Stimulated activated naive B cell treated with anti-CD40 and anti-IgM and Interleukin-4, amounts not matched to agents 10 μg/mL and 1 μg/mL and 100 μg/mL, for 72 hours (primary cell): ENCODE results near the gene TBC1D10A.

ENCODE experiments used
- ATAC-seq, 2 donors: fragments of 150-1000 bp; cut with Tn5 transposase; replicated peaks; 2 replicates each; pipeline ENCODE4 v1.10.0; 2021; ENCODE audit warnings: moderate library complexity in 1 of 2
- DNase-seq: peaks from one replicate; pipeline ENCODE4 v3.0.0; 2021
- H3K27ac Mint-ChIP-seq: one replicate; pipeline ENCODE4 v1.8.0; 2022; ENCODE audit warnings: mild to moderate bottlenecking, mixed read lengths
- H3K27me3 Mint-ChIP-seq, 2 donors: one replicate each; pipeline ENCODE4 v1.8.0; 2022; ENCODE audit warnings: mixed read lengths in 2 of 2
- H3K36me3 Mint-ChIP-seq, 2 donors: one replicate each; pipeline ENCODE4 v1.8.0; 2022; ENCODE audit warnings: mixed read lengths in 2 of 2, mild to moderate bottlenecking in 1 of 2
- H3K4me1 Mint-ChIP-seq, 2 donors: one replicate each; pipeline ENCODE4 v1.8.0; 2022; ENCODE audit warnings: mixed read lengths in 2 of 2, mild to moderate bottlenecking in 1 of 2
- H3K4me3 Mint-ChIP-seq, 2 donors: one replicate each; pipeline ENCODE4 v1.8.0; 2022; ENCODE audit warnings: mild to moderate bottlenecking in 2 of 2, mixed read lengths in 2 of 2, moderate library complexity in 1 of 2
- H3K9me3 Mint-ChIP-seq, 2 donors: one replicate each; pipeline ENCODE4 v1.8.0; 2022; ENCODE audit warnings: mixed read lengths in 2 of 2, mild to moderate bottlenecking in 1 of 2

TBC1D10A gene

DNA sequence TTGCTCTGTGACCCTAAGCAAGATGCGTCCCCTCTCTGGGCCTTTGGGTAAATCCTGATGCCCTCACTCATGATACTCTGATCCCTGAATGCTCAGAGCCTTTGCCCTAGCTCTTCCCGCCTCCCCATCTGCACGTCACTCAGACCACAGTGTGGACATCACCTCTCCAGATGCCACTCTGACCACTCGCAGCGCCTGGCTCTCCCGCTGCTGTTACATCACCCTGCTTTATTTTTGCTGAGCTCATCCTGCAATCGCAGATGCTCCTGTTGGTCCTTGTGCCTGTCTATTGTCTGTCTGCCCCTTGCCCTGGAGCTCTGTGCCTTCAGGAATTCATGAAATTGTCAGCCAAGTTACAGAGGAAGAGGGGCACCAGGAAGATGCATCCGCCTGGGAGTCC lies 65.6 kb downstream of the TBC1D10A start:
- no peak for DNase-seq
- H3K4me1 Mint-ChIP-seq: peaks cover 17 to 51% of the 10 kb centered on the region in 2 donors

DNA sequence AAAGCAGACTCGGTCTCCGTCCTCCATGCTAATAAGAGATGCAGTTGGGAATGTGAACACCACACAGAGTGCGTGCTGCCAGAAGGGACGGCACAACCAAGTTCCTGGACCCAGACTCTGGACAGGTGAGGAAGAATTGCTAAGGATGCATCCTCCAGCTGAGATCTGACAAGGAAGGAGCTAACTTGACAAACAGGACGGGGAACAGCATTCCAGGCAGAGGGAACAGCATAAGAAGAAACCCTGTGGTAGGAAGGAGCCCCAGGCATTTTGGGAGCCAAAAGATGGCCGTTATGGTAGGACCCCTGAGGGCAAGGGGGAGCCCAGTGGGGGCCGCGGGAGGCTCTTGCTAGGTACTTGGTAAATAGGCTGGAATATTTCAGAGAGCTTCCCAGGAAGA lies 66.1 kb downstream of the TBC1D10A start:
- Mint-ChIP-seq H3K27me3 (peaks cover 4 to 7% of the 10 kb centered on the region in 2 donors), H3K4me1 (peaks cover 15 to 51% of the 10 kb centered on the region in 2 donors), H3K9me3 (no peaks in the 10 kb centered on the region), H3K27ac (no peak overlapping the region), H3K36me3 (peaks cover 0 to 13% of the 10 kb centered on the region in 2 donors), H3K4me3 (no peak overlapping the region)
- no peak for ATAC-seq
- no peak for DNase-seq

More for the DNA sequence above, 65.6 kb downstream of the TBC1D10A start:
- no peak overlapping the region for H3K27ac Mint-ChIP-seq
- no peak overlapping the region for H3K4me3 Mint-ChIP-seq
- H3K9me3 Mint-ChIP-seq: no peaks in the 10 kb centered on the region
- H3K36me3 Mint-ChIP-seq: peaks cover 0 to 13% of the 10 kb centered on the region in 2 donors
- ATAC-seq: no peak
- H3K27me3 Mint-ChIP-seq: peaks cover 4 to 7% of the 10 kb centered on the region in 2 donors

DNA sequence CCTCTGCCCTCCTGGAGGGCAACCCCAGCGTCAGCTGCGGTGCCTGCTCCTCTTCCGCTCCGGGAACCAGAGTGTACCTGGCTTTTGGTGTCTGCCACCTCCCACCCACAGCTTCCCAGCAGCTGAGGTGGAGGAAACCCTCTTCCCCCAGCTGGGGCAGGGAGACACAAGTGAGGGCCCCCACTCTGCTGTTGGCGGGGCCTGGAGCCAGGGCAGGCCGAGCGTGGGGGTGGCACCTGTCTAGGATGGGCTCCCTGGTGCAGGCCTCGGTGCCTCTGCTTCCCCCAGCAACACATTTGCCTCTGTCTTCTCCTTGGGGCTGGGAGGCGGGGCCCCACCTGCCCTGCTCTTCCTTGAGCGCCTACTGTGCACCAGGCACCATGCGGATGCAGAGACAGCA lies 66.5 kb downstream of the TBC1D10A start:
- Mint-ChIP-seq H3K4me1 (peaks cover 12 to 50% of the 10 kb centered on the region in 2 donors), H3K27ac (no peak overlapping the region), H3K36me3 (peaks cover 0 to 13% of the 10 kb centered on the region in 2 donors), H3K27me3 (peaks cover 4 to 7% of the 10 kb centered on the region in 2 donors), H3K9me3 (no peaks in the 10 kb centered on the region), H3K4me3 (no peak overlapping the region)
- DNase-seq (no peak), ATAC-seq (no peak)

DNA sequence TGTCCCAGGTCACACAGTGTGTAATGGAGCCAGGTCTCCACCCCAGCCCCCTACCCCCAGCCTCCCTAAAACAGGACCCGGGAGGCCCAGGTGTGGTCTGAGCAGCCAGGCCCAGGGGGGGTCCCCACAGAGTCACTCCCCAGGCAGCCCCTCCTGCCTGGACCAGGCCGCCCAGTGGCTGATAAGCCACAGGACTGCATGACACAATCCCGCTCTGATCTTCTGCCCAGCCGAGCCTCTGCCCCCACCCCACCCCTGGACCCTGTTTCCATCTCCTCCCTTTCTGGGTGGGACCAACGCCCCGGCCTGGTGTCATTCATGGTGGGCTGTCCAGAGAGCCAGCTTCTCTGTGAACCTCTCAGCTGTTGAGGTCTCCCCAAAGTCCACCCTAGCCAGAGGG lies 72.4 kb downstream of the TBC1D10A start:
- no peak for ATAC-seq
- peak overlapping the region; percentile 62 for H3K27ac Mint-ChIP-seq
- no peaks in the 10 kb centered on the region for H3K36me3 Mint-ChIP-seq
- peaks cover 12 to 41% of the 10 kb centered on the region in 2 donors for H3K4me1 Mint-ChIP-seq
- H3K9me3 Mint-ChIP-seq: no peaks in the 10 kb centered on the region
- no peak overlapping the region for H3K4me3 Mint-ChIP-seq
- DNase-seq: no peak
- peaks cover 0 to 12% of the 10 kb centered on the region in 2 donors for H3K27me3 Mint-ChIP-seq

DNA sequence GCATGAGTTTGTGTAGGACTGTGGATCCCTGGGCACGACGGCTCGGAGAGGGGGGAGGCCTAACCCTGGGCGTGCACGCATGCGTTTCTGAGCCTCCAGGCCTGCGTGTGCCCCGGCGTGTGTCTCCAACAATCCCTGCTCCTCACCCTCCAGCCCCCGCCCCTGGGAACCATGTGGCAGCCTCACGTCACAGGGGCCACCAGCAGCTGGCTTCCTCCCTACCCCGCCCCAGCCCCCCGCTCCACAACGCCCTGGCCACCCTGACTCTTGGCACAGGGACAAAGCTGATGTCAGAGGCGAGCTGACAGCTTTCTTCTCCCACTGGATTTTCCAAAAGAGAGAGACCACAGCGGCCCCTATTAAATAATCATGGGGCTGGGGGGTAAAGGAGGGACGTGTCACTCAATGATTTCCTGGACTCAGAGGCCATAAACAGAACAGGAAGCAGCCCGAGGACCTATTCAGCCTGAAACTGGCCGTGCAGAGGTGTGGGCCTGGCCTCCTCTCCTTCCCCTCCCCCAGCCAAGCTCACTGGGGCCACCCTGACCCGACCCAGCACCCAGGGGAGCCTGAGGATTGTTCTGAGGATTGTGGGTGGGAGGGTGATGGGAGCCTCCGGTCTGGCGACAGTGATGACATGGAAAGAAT lies 73.4 kb downstream of the TBC1D10A start:
- Mint-ChIP-seq H3K4me1 (peaks cover 17 to 44% of the 10 kb centered on the region in 2 donors), H3K27ac (no peak overlapping the region), H3K4me3 (no peak overlapping the region), H3K9me3 (no peaks in the 10 kb centered on the region), H3K36me3 (no peaks in the 10 kb centered on the region), H3K27me3 (peaks cover 8 to 13% of the 10 kb centered on the region in 2 donors)
- peak in 1 of 2 donors; percentile 29 for ATAC-seq
- no peak for DNase-seq

DNA sequence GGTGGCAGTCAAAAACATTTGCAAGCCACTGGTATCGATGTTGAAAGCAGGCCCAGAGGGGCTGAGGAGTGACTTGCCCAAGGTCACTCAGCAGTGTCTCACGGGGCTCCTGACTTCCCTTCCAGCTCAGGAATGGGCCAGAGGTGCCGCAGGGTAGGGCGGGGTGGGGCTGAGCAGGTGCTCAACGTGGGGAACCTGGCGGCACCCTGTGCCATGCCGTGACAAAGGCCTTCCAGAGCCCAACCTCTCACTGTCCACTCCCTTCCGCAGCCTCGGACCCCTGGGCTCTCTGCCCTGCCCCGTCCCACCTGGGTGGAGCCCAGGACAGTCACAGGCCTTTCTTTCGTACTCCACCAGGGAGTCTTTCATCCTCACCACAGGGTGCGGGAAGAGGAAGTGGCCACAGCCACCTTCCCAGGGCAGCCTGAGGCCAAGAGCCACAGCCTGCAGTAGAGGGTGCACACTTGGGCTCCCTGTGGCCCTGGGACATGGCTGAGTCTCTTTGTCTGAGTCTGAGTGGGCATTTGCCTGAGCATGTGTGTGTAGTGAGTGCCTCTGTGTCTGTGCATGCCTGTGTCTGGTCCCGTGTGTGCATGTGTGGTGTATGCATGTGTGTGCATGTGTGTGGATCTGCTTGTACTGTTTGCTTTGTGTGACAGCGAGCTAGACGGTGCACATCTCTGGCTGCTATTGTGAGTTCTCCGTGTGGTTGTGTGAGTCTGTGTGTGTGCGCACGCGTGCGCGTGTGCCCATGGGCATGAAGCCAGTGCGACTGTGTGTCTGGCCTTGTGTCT lies 74.1 kb downstream of the TBC1D10A start:
- no peak for DNase-seq
- H3K36me3 Mint-ChIP-seq: no peaks in the 10 kb centered on the region
- no peak overlapping the region for H3K27ac Mint-ChIP-seq
- H3K4me1 Mint-ChIP-seq: peaks cover 23 to 46% of the 10 kb centered on the region in 2 donors
- H3K4me3 Mint-ChIP-seq: no peak overlapping the region
- H3K9me3 Mint-ChIP-seq: no peaks in the 10 kb centered on the region
- ATAC-seq: peak in 1 of 2 donors; percentile 14
- peaks cover 15 to 20% of the 10 kb centered on the region in 2 donors for H3K27me3 Mint-ChIP-seq

DNA sequence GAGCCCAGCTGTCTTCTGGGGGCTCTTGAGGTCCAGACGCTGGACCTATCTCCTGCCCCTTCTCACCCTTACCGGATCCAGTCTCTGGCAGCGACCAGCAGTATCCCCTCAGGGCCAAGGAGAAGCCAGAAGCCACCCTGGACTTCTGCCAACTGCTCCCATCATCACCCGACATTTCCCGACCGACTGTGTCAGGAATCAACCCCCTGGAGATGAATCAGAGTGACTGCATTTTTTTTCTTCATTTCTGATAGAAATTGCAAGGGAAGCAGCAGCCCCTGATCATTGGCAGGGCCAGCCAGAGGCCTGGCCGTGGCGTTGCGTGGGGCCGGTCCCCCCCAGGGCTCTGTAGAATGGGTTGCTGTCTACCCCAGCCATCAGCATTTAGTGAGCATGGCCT lies 75.0 kb downstream of the TBC1D10A start:
- Mint-ChIP-seq H3K27ac (no peak overlapping the region), H3K9me3 (no peaks in the 10 kb centered on the region), H3K4me3 (no peak overlapping the region), H3K36me3 (no peaks in the 10 kb centered on the region), H3K4me1 (peaks cover 30 to 54% of the 10 kb centered on the region in 2 donors), H3K27me3 (peaks cover 21 to 29% of the 10 kb centered on the region in 2 donors)
- DNase-seq (no peak), ATAC-seq (no peak)

DNA sequence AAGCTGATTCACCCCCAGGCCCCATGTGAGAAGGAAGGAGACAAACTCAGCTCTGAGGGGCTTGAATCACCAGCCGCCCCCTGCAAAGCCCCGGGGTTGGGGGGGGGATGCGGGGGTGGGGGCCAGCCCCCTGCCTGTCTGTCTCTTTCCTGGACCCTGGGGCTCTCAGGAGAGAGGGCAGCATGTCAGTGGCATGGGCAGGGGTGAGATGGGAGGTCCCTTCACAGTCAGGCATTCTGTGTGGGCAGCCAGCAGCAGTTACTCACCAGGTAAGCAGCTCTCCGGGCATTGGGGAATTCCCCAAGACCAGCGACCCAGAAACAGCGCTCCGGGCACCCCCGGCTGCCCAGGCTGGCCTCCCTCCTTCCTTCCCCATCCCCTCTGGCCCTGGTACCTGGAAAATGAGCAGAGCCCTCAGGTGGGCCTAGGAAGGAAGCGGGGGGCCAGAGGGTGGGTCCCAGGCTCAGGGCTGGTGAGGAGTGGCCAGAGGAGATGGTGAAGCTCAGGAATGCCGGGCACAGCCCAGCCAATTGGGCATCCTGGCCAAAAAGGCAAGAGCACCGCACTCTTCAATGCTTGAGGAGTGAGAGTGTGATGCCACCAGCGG lies 76.0 kb downstream of the TBC1D10A start:
- peak overlapping the region in 1 of 2 donors; percentile 37 for H3K4me3 Mint-ChIP-seq
- H3K9me3 Mint-ChIP-seq: no peaks in the 10 kb centered on the region
- ATAC-seq (peak; percentile 77 to 80), DNase-seq (peak; percentile 35)
- H3K27me3 Mint-ChIP-seq: peaks cover 30 to 39% of the 10 kb centered on the region in 2 donors
- H3K27ac Mint-ChIP-seq: no peak overlapping the region
- no peaks in the 10 kb centered on the region for H3K36me3 Mint-ChIP-seq
- H3K4me1 Mint-ChIP-seq: peaks cover 36 to 54% of the 10 kb centered on the region in 2 donors

DNA sequence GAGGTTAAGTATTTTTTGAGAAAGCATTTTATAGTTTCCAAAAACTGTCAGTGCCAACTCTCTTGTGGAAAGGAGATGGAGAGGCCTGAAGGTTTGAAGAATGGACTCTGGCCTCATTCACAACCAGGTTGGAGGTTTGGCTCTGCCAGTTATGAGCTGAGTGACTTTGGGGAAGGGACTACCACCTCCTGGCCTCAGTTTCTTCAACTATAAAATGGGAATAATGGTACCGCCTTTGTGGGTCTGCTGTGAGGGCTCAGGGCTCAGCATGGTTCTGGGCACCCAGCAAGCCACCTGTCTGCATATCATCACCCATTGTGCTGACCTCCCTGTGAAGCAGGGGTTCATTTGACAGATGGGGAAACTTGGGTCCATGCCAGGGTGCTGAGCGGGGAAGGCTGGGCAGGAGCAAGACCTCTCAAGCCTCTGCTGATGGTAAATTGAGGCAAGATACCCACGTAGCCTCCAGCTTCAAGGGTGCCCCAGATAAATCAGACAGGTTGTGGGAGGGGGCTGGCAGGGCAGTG lies 76.6 kb downstream of the TBC1D10A start:
- ATAC-seq (no peak), DNase-seq (no peak)
- Mint-ChIP-seq H3K4me1 (peaks cover 39 to 57% of the 10 kb centered on the region in 2 donors), H3K4me3 (no peak overlapping the region), H3K9me3 (no peaks in the 10 kb centered on the region), H3K27me3 (peaks cover 36 to 45% of the 10 kb centered on the region in 2 donors), H3K36me3 (no peaks in the 10 kb centered on the region), H3K27ac (peak overlapping the region; percentile 42)

DNA sequence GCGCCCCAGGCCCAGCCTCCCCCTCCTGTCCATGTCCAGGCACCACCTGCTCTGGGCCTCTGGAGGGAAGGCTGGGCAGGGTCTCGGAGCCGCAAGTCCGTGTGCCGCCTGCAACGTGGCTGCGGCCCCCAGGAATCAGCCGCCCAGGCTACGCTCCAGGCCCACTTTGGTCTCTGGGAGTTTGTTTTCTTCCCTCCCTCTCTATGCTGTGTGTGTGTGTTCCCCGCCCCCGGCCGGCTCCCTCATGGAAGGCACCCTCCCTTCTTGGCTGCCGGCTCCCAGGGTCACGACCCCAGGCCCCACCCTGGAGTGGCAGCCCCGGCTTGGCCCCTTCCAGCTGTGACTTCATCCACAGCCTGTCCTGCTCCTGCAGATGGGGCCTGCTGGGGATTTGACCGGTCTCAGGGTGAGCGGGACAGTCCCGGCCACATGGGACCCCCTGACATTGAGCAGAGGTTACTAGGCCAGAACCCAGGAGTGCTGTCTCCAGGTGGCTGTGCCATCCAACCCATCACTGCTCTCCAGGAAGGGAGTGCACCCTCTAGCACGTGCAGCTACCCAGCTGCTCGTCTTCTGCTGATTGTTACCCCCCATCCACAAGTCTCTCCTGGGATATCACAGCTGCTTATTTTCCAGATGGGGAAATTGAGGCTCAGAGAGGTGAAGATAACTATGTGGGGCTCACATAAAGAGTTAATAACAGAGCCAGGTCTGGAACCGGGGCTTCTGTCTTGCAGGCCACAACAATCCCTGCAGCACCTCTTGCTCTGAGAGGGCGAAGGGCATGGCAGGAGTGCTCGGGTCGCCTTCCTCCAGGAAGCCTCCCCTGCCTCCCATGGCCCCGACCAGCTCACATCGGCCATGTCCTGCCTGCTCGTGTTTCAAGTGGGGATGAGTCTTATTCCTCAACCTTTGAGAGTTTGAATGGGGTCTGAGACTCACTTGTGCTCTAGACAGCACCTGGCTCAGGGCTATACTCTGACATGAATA lies 77.4 kb downstream of the TBC1D10A start:
- ATAC-seq (no peak), DNase-seq (no peak)
- Mint-ChIP-seq H3K4me1 (peaks cover 40 to 59% of the 10 kb centered on the region in 2 donors), H3K9me3 (no peaks in the 10 kb centered on the region), H3K4me3 (no peak overlapping the region), H3K27ac (peak overlapping the region; percentile 42), H3K27me3 (peaks cover 42 to 45% of the 10 kb centered on the region in 2 donors), H3K36me3 (peaks cover 0 to under 1% of the 10 kb centered on the region in 2 donors)

DNA sequence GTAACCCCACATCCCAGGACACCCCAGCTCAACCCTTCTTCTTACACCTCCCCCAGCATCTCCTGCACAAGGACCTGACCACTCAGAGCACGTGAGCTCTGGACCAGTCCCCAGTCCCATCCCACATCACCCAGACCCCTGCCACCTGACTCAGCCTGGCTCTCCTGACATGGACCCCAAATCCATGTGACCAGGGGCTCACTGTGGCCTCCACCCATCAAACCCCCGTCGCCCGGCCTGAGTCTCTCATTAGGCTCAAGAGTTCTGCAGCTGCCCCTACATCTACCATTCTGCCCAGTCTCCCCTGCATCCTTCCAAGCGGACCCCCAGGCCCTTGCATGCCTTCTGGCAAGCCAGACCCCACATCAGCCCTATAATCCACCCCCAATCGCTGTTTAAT lies 78.3 kb downstream of the TBC1D10A start:
- peaks cover 43 to 44% of the 10 kb centered on the region in 2 donors for H3K27me3 Mint-ChIP-seq
- DNase-seq (no peak), ATAC-seq (no peak)
- H3K4me3 Mint-ChIP-seq: no peak overlapping the region
- H3K9me3 Mint-ChIP-seq: no peaks in the 10 kb centered on the region
- H3K4me1 Mint-ChIP-seq: peaks cover 41 to 59% of the 10 kb centered on the region in 2 donors
- H3K27ac Mint-ChIP-seq: peak overlapping the region; percentile 21
- peaks cover 2 to 6% of the 10 kb centered on the region in 2 donors for H3K36me3 Mint-ChIP-seq

DNA sequence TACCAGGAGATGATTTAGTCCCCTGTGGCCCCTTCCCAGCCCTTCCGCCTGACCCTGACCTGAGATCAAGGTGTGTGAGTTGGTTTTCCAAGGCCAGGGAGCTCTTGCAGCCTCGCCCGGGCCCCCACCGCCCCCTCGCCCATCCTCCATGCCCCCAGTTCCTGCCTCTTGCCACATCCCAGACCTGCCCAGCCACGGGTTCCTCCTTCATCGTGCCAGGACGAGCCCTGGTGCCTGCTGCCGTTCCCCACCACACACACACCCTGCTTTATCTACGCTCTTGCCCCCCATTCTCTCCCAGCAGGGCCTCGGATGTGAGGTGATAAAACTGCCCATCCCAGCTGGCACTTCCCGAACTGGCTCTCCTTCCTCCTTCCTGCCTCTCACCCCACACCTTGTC lies 78.8 kb downstream of the TBC1D10A start:
- no peak for DNase-seq
- Mint-ChIP-seq H3K27me3 (peaks cover 43 to 44% of the 10 kb centered on the region in 2 donors), H3K4me3 (peak overlapping the region in 1 of 2 donors; percentile 17)

DNA sequence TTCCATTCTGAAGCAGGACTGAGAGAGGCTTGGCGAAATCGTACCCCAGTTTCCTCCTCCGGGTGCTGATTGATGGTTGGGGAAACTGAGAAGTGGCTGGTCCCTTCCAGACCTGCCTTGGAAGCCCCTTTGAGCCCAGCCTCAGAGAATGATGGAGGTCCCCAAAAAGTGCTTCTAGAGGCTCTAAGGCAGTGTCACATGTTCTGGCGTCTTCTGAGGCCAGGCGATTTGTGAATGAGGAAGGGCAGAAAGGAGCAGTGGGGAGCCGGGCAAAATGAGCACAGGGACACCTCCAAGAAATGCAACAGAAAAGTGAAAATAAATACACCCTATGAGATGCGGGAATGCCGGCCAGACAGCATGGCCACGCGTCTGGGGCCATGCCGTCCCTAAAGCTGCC lies 79.2 kb downstream of the TBC1D10A start:
- peaks cover 2 to 7% of the 10 kb centered on the region in 2 donors for H3K36me3 Mint-ChIP-seq

More for the DNA sequence above, 78.8 kb downstream of the TBC1D10A start:
- ATAC-seq: no peak
- Mint-ChIP-seq H3K4me1 (peaks cover 39 to 56% of the 10 kb centered on the region in 2 donors), H3K9me3 (no peaks in the 10 kb centered on the region), H3K27ac (no peak overlapping the region), H3K36me3 (peaks cover 2 to 7% of the 10 kb centered on the region in 2 donors)

More for the DNA sequence above, 79.2 kb downstream of the TBC1D10A start:
- no peak overlapping the region for H3K27ac Mint-ChIP-seq
- no peak overlapping the region for H3K4me3 Mint-ChIP-seq
- DNase-seq: no peak
- H3K27me3 Mint-ChIP-seq: peaks cover 43 to 44% of the 10 kb centered on the region in 2 donors
- ATAC-seq: no peak
- H3K4me1 Mint-ChIP-seq: peaks cover 35 to 52% of the 10 kb centered on the region in 2 donors
- no peaks in the 10 kb centered on the region for H3K9me3 Mint-ChIP-seq
